Raji (cell line): ENCODE data around the gene FOSL1.

ENCODE experiments used
- POLR2A ChIP-seq: IDR thresholded peaks from 2 replicates; pipeline ENCODE4 v1.6.1; 2011; ENCODE audit warnings: low read depth, low read length, control low read depth; ENCODE audit not compliant: insufficient read depth

The FOSL1 gene

GRCh38 chr11:65925397-65925796 is 25.2 kb upstream of the FOSL1 start:
- no peak for TF ChIP-seq POLR2A

GRCh38 chr11:65922565-65922964 is 22.4 kb upstream of the FOSL1 start:
- no peak for TF ChIP-seq POLR2A

- no peak for TF ChIP-seq POLR2A
These were observed 21.7 kb upstream of the FOSL1 start for GRCh38 chr11:65921876-65922275.

GRCh38 chr11:65921033-65921555 is 20.9 kb upstream of the FOSL1 start:
- no peak for TF ChIP-seq POLR2A

- TF ChIP-seq POLR2A: no peak
These were observed 20.2 kb upstream of the FOSL1 start for GRCh38 chr11:65920372-65920802.

GRCh38 chr11:65919573-65920371 is 19.6 kb upstream of the FOSL1 start:
- no peak for TF ChIP-seq POLR2A

- TF ChIP-seq POLR2A: peak; percentile 56
These were observed 19.0 kb upstream of the FOSL1 start, which contains the start of gene DRAP1 for GRCh38 chr11:65919141-65919572. TSS of gene DRAP1 (plus strand) at chr11:65919426. CDS start at chr11:65919502, 76 bp downstream.

- no peak for TF ChIP-seq POLR2A
These were observed 18.3 kb upstream of the FOSL1 start, which contains the start of gene C11orf68 for GRCh38 chr11:65918211-65919140. TSS of gene C11orf68 (minus strand) at chr11:65919062. CDS start at chr11:65919031, 31 bp downstream.

GRCh38 chr11:65917434-65918210 is 17.4 kb upstream of the FOSL1 start:
- no peak for TF ChIP-seq POLR2A

GRCh38 chr11:65917077-65917433 is 16.9 kb upstream of the FOSL1 start:
- no peak for TF ChIP-seq POLR2A

GRCh38 chr11:65916391-65916790 is 16.2 kb upstream of the FOSL1 start:
- no peak for TF ChIP-seq POLR2A

- 0 out of 2 replicates have a peak, but pooled peaks have one; percentile 8 for TF ChIP-seq POLR2A
These were observed 15.6 kb upstream of the FOSL1 start for GRCh38 chr11:65915821-65916251.

GRCh38 chr11:65915101-65915820 is 15.1 kb upstream of the FOSL1 start:
- no peak; the same call in 1 of the 2 replicates for TF ChIP-seq POLR2A

GRCh38 chr11:65912845-65913244 is 12.7 kb upstream of the FOSL1 start:
- no peak for TF ChIP-seq POLR2A
